ENCODE measurements around the gene SARS1. TPM values are rescaled to one million over a fixed set of nuclear protein-coding genes. Genes with fewer than 3 reads are reported as not detected.

SARS1 gene
- total RNA-seq, 1 experiment from 2014 or later, result 492 TPM

GRCh38 chr1:109250454-109251276 is 36.9 kb downstream of the SARS1 start:
- Mint-ChIP-seq H3K9me3 (ENCODE audit: unreplicated experiment) (no peaks in the 10 kb centered on the region), H3K4me1 (ENCODE audit: insufficient read depth, unreplicated experiment) (peaks cover 8% of the 10 kb centered on the region), H3K27ac (ENCODE audit: low read depth, unreplicated experiment) (no peak overlapping the region), H3K27me3 (ENCODE audit: insufficient read depth, unreplicated experiment) (no peaks in the 10 kb centered on the region), H3K36me3 (ENCODE audit: insufficient read depth, unreplicated experiment) (no peaks in the 10 kb centered on the region), H3K4me3 (ENCODE audit: unreplicated experiment) (peak overlapping the region; percentile 47)
- intact Hi-C loops (cut with micrococcal nuclease), result no loop called here
- ChIA-PET POLR2A (interaction anchor here (0.6 to 2.3 kb wide), 9 partner anchors 11 to 175 kb away, joined by 3 to 19 read pairs (median 4); partner anchors contain the start of gene SARS1), CTCF (interaction anchor here (0.7 to 1.8 kb wide), 9 partner anchors 10 to 281 kb away, joined by 3 to 9 read pairs (median 3); partner anchors contain the start of genes PSRC1 and SARS1)
- no TSS peak for BruUV-seq (replicated peaks)
- no peak for TF ChIP-seq CTCF (IDR thresholded peaks at IDR 0.05; ENCODE audit: unreplicated experiment)
- DNase-seq (ENCODE audit: unreplicated experiment), result no peak

- Mint-ChIP-seq H3K27ac (ENCODE audit: low read depth, unreplicated experiment) (no peak overlapping the region), H3K4me3 (ENCODE audit: unreplicated experiment) (peak overlapping the region; percentile 25), H3K4me1 (ENCODE audit: insufficient read depth, unreplicated experiment) (peaks cover 10% of the 10 kb centered on the region), H3K36me3 (ENCODE audit: insufficient read depth, unreplicated experiment) (no peaks in the 10 kb centered on the region), H3K27me3 (ENCODE audit: insufficient read depth, unreplicated experiment) (no peaks in the 10 kb centered on the region), H3K9me3 (ENCODE audit: unreplicated experiment) (no peaks in the 10 kb centered on the region)
- no peak for TF ChIP-seq CTCF (IDR thresholded peaks at IDR 0.05; ENCODE audit: unreplicated experiment)
- CTCF ChIA-PET, result interaction anchor here (0.8 to 1.5 kb wide), 4 partner anchors 11 to 147 kb away, joined by 3 read pairs; partner anchors contain the start of genes PSRC1 and SORT1
- no peak for DNase-seq (ENCODE audit: unreplicated experiment)
- no TSS peak for BruUV-seq (replicated peaks)
- intact Hi-C loops (cut with micrococcal nuclease), result no loop called here
- POLR2A ChIA-PET, result interaction anchor here (1.3 to 2.3 kb wide), 2 partner anchors 37 to 174 kb away, joined by 3 to 10 read pairs; no protein-coding TSS in a partner anchor
These were observed 37.8 kb downstream of the SARS1 start for GRCh38 chr1:109251277-109252166.

- BruUV-seq (replicated peaks), result no TSS peak
- H3K27ac Mint-ChIP-seq (ENCODE audit: low read depth, unreplicated experiment), result no peak overlapping the region
- intact Hi-C loops (cut with micrococcal nuclease), result no loop called here
- no peaks in the 10 kb centered on the region for H3K36me3 Mint-ChIP-seq (ENCODE audit: insufficient read depth, unreplicated experiment)
- H3K9me3 Mint-ChIP-seq (ENCODE audit: unreplicated experiment), result no peaks in the 10 kb centered on the region
- H3K27me3 Mint-ChIP-seq (ENCODE audit: insufficient read depth, unreplicated experiment), result no peaks in the 10 kb centered on the region
- ChIA-PET POLR2A (interaction anchor here (2.8 kb wide), 1 partner anchor 12 kb away, joined by 15 read pairs; no protein-coding TSS in a partner anchor), CTCF (interaction anchor here (1.5 to 2.8 kb wide), 3 partner anchors 12 to 14 kb away, joined by 3 to 8 read pairs (median 7); no protein-coding TSS in a partner anchor)
- peaks cover 16% of the 10 kb centered on the region for H3K4me1 Mint-ChIP-seq (ENCODE audit: insufficient read depth, unreplicated experiment)
- DNase-seq (ENCODE audit: unreplicated experiment), result no peak
- TF ChIP-seq CTCF (IDR thresholded peaks at IDR 0.05; ENCODE audit: unreplicated experiment), result no peak
- H3K4me3 Mint-ChIP-seq (ENCODE audit: unreplicated experiment), result no peak overlapping the region
These were observed 38.6 kb downstream of the SARS1 start for GRCh38 chr1:109252167-109252892.

Measured in MCF 10A (cell line).